GM19351 (cell line): Measurements from ENCODE around the gene INIP.
"Not testable (repeated sequence)": the region's sequence is repeated elsewhere in the genome, so short reads cannot be mapped to it uniquely, and the experiment has no call there.

Experiments used
- ATAC-seq: cut with Tn5 transposase; IDR thresholded peaks from one replicate; pipeline ENCODE4 v1.9.1; 2021; ENCODE audit warnings: mild to moderate bottlenecking, moderate library complexity; ENCODE audit not compliant: unreplicated experiment

The INIP gene

GRCh38 chr9:112677040-112677439 is 40.9 kb downstream of the INIP start:
- ATAC-seq = no peak

DNA sequence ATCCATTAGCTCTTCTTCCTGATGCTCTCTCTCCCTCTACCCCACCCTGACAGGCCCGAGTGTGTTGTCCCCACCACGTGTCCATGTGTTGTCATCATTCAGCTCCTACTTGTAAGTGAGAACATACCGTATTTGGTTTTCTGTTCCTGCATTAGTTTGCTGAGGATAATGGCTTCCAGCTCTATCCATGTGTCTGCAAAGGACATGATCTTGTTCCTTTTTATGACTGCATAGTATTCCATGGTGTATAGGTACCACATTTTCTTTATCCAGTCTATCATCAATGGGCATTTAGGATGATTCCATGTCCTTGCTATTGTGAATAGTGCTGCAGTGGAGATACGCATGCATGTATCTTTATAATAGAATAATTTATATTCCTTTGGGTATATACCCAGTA is 44.7 kb downstream of the INIP start:
- ATAC-seq = not testable (repeated sequence)

DNA sequence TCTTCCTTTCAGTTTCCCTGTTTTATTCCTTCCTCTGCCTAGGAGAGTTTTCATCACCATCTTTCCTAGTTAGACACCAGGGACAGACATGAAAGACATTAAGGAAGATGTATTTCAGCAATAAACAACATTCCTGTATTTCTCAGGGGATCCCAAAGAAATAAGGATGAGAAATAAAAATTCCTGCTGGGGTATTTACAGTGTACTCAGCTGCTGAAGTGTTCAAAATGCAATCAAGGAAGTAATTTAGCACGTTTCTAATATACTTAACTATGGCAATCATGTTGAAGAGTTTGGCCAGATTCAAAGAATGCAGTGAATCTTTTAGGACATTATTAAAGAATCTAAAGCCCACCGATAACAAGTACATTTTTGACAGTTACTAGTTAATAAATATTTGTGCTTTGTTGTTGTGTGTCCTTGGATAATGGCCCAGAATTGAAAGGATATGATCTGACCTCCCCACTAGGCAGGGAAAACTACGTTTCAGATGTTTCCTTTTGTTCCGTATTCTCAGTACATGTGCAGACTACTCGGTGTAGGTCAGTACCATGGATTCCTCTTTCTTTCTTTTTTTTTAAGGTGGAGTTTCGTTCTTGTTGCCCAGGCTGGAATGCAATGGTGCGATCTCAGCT is 46.8 kb downstream of the INIP start:
- no peak for ATAC-seq

DNA sequence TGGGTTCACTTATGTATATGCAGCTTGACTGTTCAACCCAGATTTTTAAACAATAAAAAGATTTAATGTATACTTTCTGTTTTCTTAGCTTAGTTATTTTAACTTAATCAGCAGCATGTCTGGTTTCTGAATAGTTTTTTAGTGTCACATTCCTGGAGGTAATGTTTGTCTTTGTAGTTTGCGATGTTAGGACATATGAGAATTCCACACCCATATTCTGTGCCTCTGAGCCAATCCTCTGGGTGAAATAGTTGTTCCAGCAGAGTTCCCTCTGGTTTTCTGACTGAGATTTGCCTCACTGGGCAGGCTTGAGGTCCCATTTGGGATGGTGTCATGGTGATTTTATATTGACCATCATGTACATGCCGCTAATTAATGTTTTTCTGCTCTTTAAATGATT is 48.6 kb downstream of the INIP start:
- ATAC-seq = no peak

GRCh38 chr9:112665347-112665746 is 52.6 kb downstream of the INIP start:
- no peak for ATAC-seq

DNA sequence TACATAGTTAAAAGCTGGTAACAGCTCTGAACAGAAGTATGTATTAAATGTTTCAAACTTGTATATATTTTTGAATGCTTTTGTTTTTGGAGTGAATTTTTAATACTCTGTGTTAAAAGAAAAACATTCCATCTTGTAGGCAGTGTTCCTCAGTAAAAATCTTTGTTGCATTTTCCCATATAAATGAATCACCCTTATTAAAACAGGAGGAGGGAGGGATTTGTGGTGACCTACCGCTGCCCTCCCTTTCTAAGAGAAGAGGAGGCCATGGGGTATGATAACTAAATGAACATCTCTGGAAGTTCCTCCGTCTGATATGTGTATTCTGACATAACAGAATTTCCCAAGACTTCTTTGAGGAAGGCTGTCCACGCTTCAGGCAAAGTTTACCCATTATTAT is 53.4 kb downstream of the INIP start:
- no peak for ATAC-seq

DNA sequence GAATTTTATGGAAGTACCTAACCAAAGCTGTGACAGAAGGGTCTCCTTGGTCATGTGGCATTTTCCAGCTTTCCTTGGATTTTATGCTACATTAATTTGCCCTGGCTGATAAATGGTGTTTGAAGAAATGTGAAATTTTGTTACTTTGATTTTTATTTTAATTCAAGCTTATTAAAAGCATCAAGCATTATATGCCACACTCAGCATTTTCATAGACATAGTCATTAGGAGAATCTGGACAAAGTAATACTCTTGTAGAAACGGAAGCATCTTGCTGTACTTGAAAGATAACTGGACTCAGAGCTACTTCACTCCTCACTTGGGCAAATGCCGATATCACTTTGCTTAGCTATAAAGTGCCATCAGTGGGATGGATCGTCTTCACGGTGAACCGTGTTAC is 54.2 kb downstream of the INIP start:
- ATAC-seq = no peak

- no peak for ATAC-seq
Measured at GRCh38 chr9:112659906-112660305, 58.0 kb downstream of the INIP start.

DNA sequence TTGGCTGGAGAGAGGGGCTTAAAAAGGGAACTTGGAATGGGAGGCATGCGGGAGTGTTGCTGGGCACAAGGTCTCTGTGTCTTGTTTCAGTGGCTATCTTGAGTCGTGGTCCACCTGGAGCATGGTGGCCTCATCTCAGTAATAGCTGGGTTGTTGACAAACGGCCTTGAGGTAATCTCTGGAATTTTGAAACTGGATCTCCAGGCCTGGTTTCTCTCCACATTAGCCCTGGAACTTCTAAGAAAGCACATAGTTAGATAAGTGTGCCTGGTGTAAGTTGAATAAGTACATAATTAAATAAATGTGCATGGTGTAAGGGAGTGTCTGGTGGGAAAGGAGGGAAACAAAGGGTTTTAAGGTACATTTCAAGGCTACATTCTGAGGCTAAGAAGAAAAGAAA is 62.2 kb downstream of the INIP start:
- ATAC-seq = no peak

- no peak for ATAC-seq
Measured at GRCh38 chr9:112654282-112654681, 63.6 kb downstream of the INIP start.

- no peak for ATAC-seq
Measured at GRCh38 chr9:112648624-112649023, 69.3 kb downstream of the INIP start.

GRCh38 chr9:112647596-112647995 is 70.3 kb downstream of the INIP start:
- no peak for ATAC-seq

DNA sequence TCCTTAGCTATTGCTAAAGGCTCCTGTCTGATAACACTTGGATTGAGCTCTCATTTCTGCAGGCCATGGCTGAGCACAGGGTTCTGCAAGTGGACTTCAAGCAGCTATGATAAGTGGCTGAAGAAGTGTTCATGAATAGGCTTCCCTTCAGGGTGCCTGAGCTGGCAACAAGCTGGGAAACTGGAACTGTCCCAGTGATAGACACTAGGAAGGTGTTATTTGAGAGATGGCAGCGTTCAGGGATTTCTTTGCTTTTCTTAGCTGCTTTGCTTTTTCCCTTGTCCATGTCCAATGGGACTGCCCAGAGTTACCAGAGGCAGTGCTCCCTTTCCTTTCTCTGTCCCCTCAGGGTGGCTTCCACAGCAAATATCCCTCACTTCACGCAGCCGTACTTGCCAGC is 75.8 kb downstream of the INIP start:
- no peak for ATAC-seq

DNA sequence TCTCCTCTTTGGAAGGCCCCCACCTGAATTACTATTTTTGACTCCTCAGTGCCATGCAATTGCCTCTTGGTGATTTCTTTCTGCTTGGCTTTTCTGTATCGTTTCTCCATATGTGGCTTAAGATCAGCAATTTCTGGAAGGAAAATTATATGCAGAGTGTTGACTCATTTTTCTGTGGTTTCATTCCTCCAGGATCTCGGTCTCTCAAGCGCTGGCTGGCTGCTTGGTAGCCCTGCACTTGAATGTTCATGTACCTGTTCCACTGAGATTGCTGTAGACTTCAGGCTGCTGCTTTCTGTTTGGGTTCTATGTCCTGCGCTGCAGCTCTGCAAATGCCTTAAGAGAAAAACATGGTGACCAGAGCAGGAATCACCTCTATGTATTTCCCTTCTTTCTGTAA is 77.6 kb downstream of the INIP start:
- ATAC-seq = no peak
